Dorsolateral prefrontal cortex (tissue), 118 donors: Measurements from ENCODE around the gene KRTAP9-1. TPM values are rescaled to one million over a fixed set of nuclear protein-coding genes. Genes with fewer than 3 reads are reported as not detected.

Experiments used
- total RNA-seq, 120 experiments: library from RNA; stranded (reverse); gene quantifications; one replicate each; pipeline versions ENCODE4 v1.2.3 to v1.2.4, GENCODE V29; 2022

KRTAP9-1 gene
- total RNA-seq, 120 experiments from 2014 or later = not detected

Other genes starting within 250 kb of the KRTAP9-1 start
- gene KRT39, start 222.9 kb upstream of the KRTAP9-1 start, total RNA-seq = under 1 TPM in 1 of 120 experiments, not detected in 119; 0.40 TPM
- gene KRT40, start 205.6 kb upstream of the KRTAP9-1 start, total RNA-seq = under 1 TPM in 2 of 120 experiments, not detected in 118; 0.22 to 0.40 TPM
- gene KRTAP3-3, start 195.7 kb upstream of the KRTAP9-1 start, total RNA-seq = not detected
- not detected for gene KRTAP3-2, start 190.0 kb upstream of the KRTAP9-1 start, total RNA-seq
- not detected for gene KRTAP3-1, start 180.8 kb upstream of the KRTAP9-1 start, total RNA-seq
- gene KRTAP1-5, start 162.7 kb upstream of the KRTAP9-1 start, total RNA-seq = not detected
- gene KRTAP1-4, start 159.7 kb upstream of the KRTAP9-1 start, total RNA-seq = not detected
- gene KRTAP1-3, start 155.0 kb upstream of the KRTAP9-1 start, total RNA-seq = not detected
- not detected for gene KRTAP1-1, start 148.4 kb upstream of the KRTAP9-1 start, total RNA-seq
- gene KRTAP2-1, start 142.6 kb upstream of the KRTAP9-1 start, total RNA-seq = not detected
- gene KRTAP2-2, start 134.7 kb upstream of the KRTAP9-1 start, total RNA-seq = not detected
- not detected for gene KRTAP2-3, start 129.8 kb upstream of the KRTAP9-1 start, total RNA-seq
- not detected for gene KRTAP2-4, start 124.0 kb upstream of the KRTAP9-1 start, total RNA-seq
- gene KRTAP4-7, start 105.7 kb upstream of the KRTAP9-1 start, total RNA-seq = not detected
- not detected for gene KRTAP4-8, start 91.7 kb upstream of the KRTAP9-1 start, total RNA-seq
- gene KRTAP4-16, start 87.7 kb upstream of the KRTAP9-1 start, total RNA-seq = not detected
- not detected for gene KRTAP4-9, start 84.5 kb upstream of the KRTAP9-1 start, total RNA-seq
- gene KRTAP4-11, start 71.5 kb upstream of the KRTAP9-1 start, total RNA-seq = not detected
- gene KRTAP4-12, start 65.7 kb upstream of the KRTAP9-1 start, total RNA-seq = not detected
- not detected for gene KRTAP4-6, start 49.3 kb upstream of the KRTAP9-1 start, total RNA-seq
- not detected for gene KRTAP4-5, start 40.1 kb upstream of the KRTAP9-1 start, total RNA-seq
- not detected for gene KRTAP4-4, start 29.1 kb upstream of the KRTAP9-1 start, total RNA-seq
- not detected for gene KRTAP4-3, start 21.7 kb upstream of the KRTAP9-1 start, total RNA-seq
- not detected for gene KRTAP4-2, start 11.7 kb upstream of the KRTAP9-1 start, total RNA-seq
- not detected for gene KRTAP4-1, start 5.0 kb upstream of the KRTAP9-1 start, total RNA-seq
- not detected for gene KRTAP9-2, start 36.8 kb downstream of the KRTAP9-1 start, total RNA-seq
- not detected for gene KRTAP9-3, start 42.6 kb downstream of the KRTAP9-1 start, total RNA-seq
- not detected for gene KRTAP9-8, start 48.1 kb downstream of the KRTAP9-1 start, total RNA-seq
- not detected for gene KRTAP9-4, start 59.8 kb downstream of the KRTAP9-1 start, total RNA-seq
- gene KRTAP9-9, start 65.5 kb downstream of the KRTAP9-1 start, total RNA-seq = not detected
- not detected for gene KRTAP9-6, start 75.5 kb downstream of the KRTAP9-1 start, total RNA-seq
- gene KRTAP9-7, start 85.8 kb downstream of the KRTAP9-1 start, total RNA-seq = not detected
- not detected for gene KRTAP29-1, start 113.0 kb downstream of the KRTAP9-1 start, total RNA-seq
- gene KRTAP16-1, start 119.4 kb downstream of the KRTAP9-1 start, total RNA-seq = not detected
- gene KRTAP17-1, start 125.8 kb downstream of the KRTAP9-1 start, total RNA-seq = not detected
- gene KRT33A, start 160.9 kb downstream of the KRTAP9-1 start, total RNA-seq = not detected
- gene KRT33B, start 179.9 kb downstream of the KRTAP9-1 start, total RNA-seq = 1 to 10 TPM in 1 of 120 experiments, under 1 TPM in 15, not detected in 104; 0.24 to 1.5 (median 0.31) TPM
- under 1 TPM in 1 of 120 experiments, not detected in 119; 0.29 TPM for gene KRT34, start 192.4 kb downstream of the KRTAP9-1 start, total RNA-seq
- 1 to 10 TPM in 80 of 120 experiments, under 1 TPM in 31, not detected in 9; 0.35 to 3.7 (median 1.3) TPM for gene KRT31, start 207.7 kb downstream of the KRTAP9-1 start, total RNA-seq
- gene KRT37, start 234.7 kb downstream of the KRTAP9-1 start, total RNA-seq = not detected